Omental fat pad (tissue), 4 donors: ENCODE data around the gene TRHDE. TPM values are rescaled to one million over a fixed set of nuclear protein-coding genes. Genes with fewer than 3 reads are reported as not detected.

Experiments
- ATAC-seq: fragments of 150-250 bp; one replicate; pipeline ENCODE4 v1.9.1; 2016; ENCODE audit warnings: mild to moderate bottlenecking, moderate library complexity; ENCODE audit not compliant: low FRiP score
- DNase-seq: peaks from one replicate; pipeline ENCODE4 v3.0.0-alpha.2; 2019; ENCODE audit warnings: low spot score
- total RNA-seq, 4 donors: library from RNA; depleted of rRNA; stranded (reverse); fragments of >200 nt; gene quantifications; one replicate each; pipeline ENCODE4 v1.1.0, GENCODE V29; 2016
- TF ChIP-seq, protein P1 (sequence below), 3 donors: fragments of 450-650 bp; IDR thresholded peaks; one replicate each; pipeline ENCODE4 v1.5.1; 2016 to 2017; ENCODE audit warnings: antibody characterized with exemption in 3 of 3, mild to moderate bottlenecking in 3 of 3, moderate library complexity in 2 of 3

The TRHDE gene
- total RNA-seq, 4 donors from 2014 or later, result 12.8 to 34.8 (median 14.8) TPM

DNA sequence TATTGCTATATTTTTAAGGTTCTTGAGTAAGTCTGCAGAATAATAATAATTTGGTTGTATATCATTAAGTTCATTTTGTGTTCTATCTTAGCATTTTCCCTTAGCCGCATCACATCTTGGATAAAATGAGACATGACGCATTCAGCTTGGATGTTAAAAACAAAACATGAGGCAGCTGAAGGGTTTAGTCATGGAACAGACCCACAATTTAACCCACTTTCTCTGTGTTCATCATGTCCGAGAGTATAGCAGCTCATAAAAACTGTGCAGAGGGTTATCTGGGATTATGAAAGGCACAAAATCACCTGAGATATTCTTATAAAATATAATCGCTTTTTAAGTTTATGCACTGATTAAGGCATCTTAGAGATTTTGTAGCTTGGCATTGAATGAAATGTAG lies 219.3 kb downstream of the TRHDE start:
- no peak for DNase-seq
- TF ChIP-seq, protein P1, sequence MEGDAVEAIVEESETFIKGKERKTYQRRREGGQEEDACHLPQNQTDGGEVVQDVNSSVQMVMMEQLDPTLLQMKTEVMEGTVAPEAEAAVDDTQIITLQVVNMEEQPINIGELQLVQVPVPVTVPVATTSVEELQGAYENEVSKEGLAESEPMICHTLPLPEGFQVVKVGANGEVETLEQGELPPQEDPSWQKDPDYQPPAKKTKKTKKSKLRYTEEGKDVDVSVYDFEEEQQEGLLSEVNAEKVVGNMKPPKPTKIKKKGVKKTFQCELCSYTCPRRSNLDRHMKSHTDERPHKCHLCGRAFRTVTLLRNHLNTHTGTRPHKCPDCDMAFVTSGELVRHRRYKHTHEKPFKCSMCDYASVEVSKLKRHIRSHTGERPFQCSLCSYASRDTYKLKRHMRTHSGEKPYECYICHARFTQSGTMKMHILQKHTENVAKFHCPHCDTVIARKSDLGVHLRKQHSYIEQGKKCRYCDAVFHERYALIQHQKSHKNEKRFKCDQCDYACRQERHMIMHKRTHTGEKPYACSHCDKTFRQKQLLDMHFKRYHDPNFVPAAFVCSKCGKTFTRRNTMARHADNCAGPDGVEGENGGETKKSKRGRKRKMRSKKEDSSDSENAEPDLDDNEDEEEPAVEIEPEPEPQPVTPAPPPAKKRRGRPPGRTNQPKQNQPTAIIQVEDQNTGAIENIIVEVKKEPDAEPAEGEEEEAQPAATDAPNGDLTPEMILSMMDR (IDR thresholded peaks at IDR 0.05), result no peak
- no peak for ATAC-seq

DNA sequence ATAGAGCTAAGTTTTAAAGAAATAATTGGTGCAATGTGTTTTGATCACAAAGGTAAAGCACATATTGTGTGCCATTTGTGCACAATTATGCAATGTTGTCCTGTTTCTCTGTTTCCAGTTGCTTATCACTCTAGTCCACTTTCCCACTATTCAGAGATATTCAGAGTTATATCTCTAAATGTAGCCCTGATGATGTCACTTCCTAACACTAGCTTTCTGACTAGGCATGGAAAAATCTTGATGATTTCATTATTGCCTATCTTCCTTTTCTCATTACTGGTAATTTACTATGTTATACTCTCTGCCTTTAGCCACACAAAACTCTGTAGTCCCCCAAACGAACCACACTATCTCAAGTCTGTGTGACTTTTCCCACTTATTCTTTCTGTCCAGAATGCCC lies 221.2 kb downstream of the TRHDE start:
- ATAC-seq, result no peak
- no peak for DNase-seq
- TF ChIP-seq, protein P1 (IDR thresholded peaks at IDR 0.05), result no peak

DNA sequence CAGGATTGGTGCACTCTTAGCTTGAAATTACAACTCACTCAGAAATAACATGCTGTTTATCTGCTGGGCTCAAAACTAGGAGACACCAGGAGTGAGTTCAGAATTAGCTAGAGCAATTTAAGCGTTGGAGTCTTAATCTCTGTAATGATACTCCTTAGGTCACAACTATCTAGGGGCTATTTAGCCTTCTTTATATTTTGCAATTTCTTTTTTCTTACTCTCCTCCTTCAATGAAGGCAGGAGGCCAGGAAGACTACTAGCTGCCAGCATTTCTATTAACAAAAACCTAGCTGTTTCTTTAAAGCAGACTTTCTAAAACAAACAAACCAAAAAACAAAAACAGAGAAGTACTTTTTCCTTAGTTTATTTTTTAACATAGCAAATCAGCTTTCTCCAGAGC lies 226.2 kb downstream of the TRHDE start:
- DNase-seq, result no peak
- TF ChIP-seq, protein P1 (IDR thresholded peaks at IDR 0.05), result no peak
- ATAC-seq, result no peak

DNA sequence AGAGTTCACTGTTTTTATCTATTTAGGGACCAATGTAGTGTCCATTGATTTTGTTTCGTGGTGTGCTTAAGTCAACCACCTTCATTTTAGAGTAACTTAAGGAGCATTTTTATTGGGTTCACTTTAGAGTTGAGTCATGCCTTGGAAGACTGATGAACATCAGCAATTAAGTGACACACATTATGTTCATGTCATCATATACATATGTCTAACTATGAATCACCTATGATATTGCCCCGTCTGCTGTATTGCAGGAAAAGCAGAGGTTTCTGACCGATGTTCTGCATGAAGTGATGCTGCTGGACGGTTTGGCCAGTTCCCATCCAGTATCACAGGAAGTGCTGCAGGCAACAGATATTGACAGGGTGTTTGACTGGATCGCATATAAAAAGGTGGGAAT lies 227.1 kb downstream of the TRHDE start:
- TF ChIP-seq, protein P1 (IDR thresholded peaks at IDR 0.05), result no peak
- ATAC-seq (no peak), DNase-seq (no peak)

DNA sequence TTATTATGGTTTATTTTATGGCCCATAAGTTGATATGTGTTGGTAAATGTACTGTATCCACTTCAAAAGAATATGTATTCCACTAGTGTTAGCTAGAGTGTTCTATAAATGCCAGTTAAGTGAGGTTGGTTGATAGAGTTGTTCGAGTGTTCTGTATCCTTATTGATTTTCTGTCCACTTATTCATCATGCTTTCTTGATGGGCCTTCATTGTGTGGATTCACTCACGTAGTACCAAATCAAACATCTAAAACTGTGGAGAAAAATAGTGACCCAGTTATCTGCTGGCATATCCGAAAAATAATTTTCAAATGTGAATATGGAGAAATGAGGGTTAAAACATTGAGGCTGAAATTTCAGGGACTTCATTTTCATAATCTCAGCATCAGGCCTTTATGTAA lies 230.4 kb downstream of the TRHDE start:
- TF ChIP-seq, protein P1 (IDR thresholded peaks at IDR 0.05), result no peak
- DNase-seq (no peak), ATAC-seq (no peak)

DNA sequence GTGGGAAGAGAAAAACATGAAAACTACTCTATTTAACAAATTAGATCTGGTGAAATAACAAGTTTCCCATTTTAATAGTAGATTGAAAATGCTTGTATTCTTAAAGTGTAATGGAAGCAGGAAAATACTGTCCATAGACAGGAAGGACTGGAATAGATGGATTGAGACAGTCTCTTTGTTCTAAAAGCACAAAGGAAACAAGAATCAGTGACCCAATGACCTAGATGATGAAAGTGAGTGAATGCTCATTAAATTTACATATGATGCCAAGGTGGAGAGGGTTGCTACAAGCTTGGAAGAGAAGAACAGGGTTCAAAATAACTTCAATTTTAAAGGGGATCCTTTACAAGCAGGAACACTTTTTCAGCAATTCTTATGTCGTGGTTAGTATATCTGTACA lies 233.1 kb downstream of the TRHDE start:
- ATAC-seq, result no peak
- TF ChIP-seq, protein P1 (IDR thresholded peaks at IDR 0.05), result no peak
- no peak for DNase-seq

DNA sequence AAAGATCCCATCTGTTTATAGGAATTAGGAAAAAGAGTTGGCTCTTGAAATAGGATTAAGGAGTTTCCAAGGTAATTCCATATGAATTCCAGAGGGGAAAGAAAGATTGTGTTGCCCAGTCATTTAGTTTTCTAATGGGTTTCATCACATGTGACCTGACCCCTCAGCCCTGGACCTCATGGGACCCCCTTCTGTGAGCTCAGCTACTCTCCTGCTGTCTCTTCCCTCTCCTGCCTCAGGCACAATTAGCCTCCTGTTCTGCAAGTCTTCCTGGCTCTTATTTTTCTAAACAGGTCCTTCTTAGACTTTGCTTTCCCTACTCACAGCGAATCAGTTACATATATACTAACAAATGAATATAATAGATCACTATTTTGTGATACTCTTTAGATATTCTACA lies 237.7 kb downstream of the TRHDE start:
- no peak for DNase-seq
- no peak for ATAC-seq
- TF ChIP-seq, protein P1 (IDR thresholded peaks at IDR 0.05), result no peak
